Liver (tissue), 9 donors: ENCODE data around the gene MVB12B. TPM values are rescaled to one million over a fixed set of nuclear protein-coding genes. Genes with fewer than 3 reads are reported as not detected.

Source experiments
- DNase-seq: peaks from one replicate; pipeline ENCODE4 v3.0.0-alpha.2; 2017; ENCODE audit warnings: low spot score
- H3K27ac ChIP-seq, 2 donors: one replicate each; pipeline ENCODE4 v1.7.0; 2013; ENCODE audit warnings: inconsistent platforms in 2 of 2, low read length in 2 of 2, control low read depth in 1 of 2, low read depth in 1 of 2, mild to moderate bottlenecking in 1 of 2
- H3K27me3 ChIP-seq, 4 donors: one replicate each; pipeline versions ENCODE4 v1.6.1 to v1.7.0; 2013; ENCODE audit warnings: low read length in 3 of 4, inconsistent platforms in 1 of 4, mild to moderate bottlenecking in 1 of 4, moderate library complexity in 1 of 4; ENCODE audit not compliant: control insufficient read depth in 4 of 4, insufficient read depth in 4 of 4
- H3K36me3 ChIP-seq, 4 donors: one replicate each; pipeline versions ENCODE4 v1.6.1 to v1.7.0; 2013; ENCODE audit warnings: low read length in 3 of 4, mild to moderate bottlenecking in 3 of 4, low read depth in 1 of 4, moderate library complexity in 1 of 4; ENCODE audit not compliant: control insufficient read depth in 4 of 4, insufficient read depth in 3 of 4
- H3K4me1 ChIP-seq, 4 donors: one replicate each; pipeline versions ENCODE4 v1.6.1 to v1.7.0; 2013; ENCODE audit warnings: low read length in 3 of 4, mild to moderate bottlenecking in 3 of 4, moderate library complexity in 1 of 4; ENCODE audit not compliant: control insufficient read depth in 4 of 4, insufficient read depth in 4 of 4
- H3K4me3 ChIP-seq, 3 donors: one replicate each; pipeline versions ENCODE4 v1.6.1 to v1.7.0; 2013; ENCODE audit warnings: low read length in 3 of 3, control low read depth in 1 of 3, low read depth in 1 of 3, mild to moderate bottlenecking in 1 of 3
- H3K9ac ChIP-seq, 2 donors: one replicate each; pipeline ENCODE4 v1.7.0; 2013; ENCODE audit warnings: low read length in 2 of 2, mild to moderate bottlenecking in 2 of 2, moderate library complexity in 2 of 2, control low read depth in 1 of 2, low read depth in 1 of 2
- H3K9me3 ChIP-seq, 4 donors: one replicate each; pipeline versions ENCODE4 v1.6.1 to v1.7.0; 2013; ENCODE audit warnings: low read length in 3 of 4; ENCODE audit not compliant: control insufficient read depth in 4 of 4
- ATF3 ChIP-seq: IDR thresholded peaks from 2 replicates; pipeline ENCODE4 v1.6.1; 2016; ENCODE audit warnings: antibody characterized with exemption
- EGR1 ChIP-seq, 2 donors: IDR thresholded peaks; 2 replicates each; pipeline ENCODE4 v1.6.1; 2016 to 2018; ENCODE audit warnings: antibody characterized with exemption in 2 of 2, low read depth in 2 of 2
- FOXA1 ChIP-seq: IDR thresholded peaks from 2 replicates; pipeline ENCODE4 v1.6.1; 2016; ENCODE audit warnings: antibody characterized with exemption
- FOXA2 ChIP-seq: IDR thresholded peaks from 2 replicates; pipeline ENCODE4 v1.6.1; 2016; ENCODE audit warnings: antibody characterized with exemption
- GABPA ChIP-seq, 2 donors: IDR thresholded peaks in 1 of 2; conservative IDR thresholded peaks in 1 of 2; 2 replicates each; pipeline ENCODE4 v1.6.1; 2016; ENCODE audit warnings: antibody characterized with exemption in 2 of 2, mild to moderate bottlenecking in 1 of 2, moderate library complexity in 1 of 2
- HNF4G ChIP-seq: IDR thresholded peaks from 2 replicates; pipeline ENCODE4 v1.6.1; 2016; ENCODE audit warnings: antibody characterized with exemption
- JUND ChIP-seq, 2 donors: IDR thresholded peaks; 2 replicates each; pipeline ENCODE4 v1.6.1; 2016; ENCODE audit warnings: antibody characterized with exemption in 2 of 2
- MAX ChIP-seq: IDR thresholded peaks from 2 replicates; pipeline ENCODE4 v1.6.1; 2016; ENCODE audit warnings: antibody characterized with exemption
- NR2F2 ChIP-seq: IDR thresholded peaks from 2 replicates; pipeline ENCODE4 v1.6.1; 2016; ENCODE audit warnings: antibody characterized with exemption
- RAD21 ChIP-seq, 2 donors: IDR thresholded peaks; 2 replicates each; pipeline ENCODE4 v1.6.1; 2016; ENCODE audit warnings: antibody characterized with exemption in 2 of 2, mild to moderate bottlenecking in 2 of 2
- REST ChIP-seq: IDR thresholded peaks from 2 replicates; pipeline ENCODE4 v1.6.1; 2016; ENCODE audit warnings: antibody characterized with exemption, mild to moderate bottlenecking
- RXRA ChIP-seq, 2 donors: IDR thresholded peaks; 2 replicates each; pipeline ENCODE4 v1.6.1; 2017 to 2018; ENCODE audit warnings: antibody characterized with exemption in 2 of 2, mild to moderate bottlenecking in 1 of 2
- SP1 ChIP-seq: IDR thresholded peaks from 2 replicates; pipeline ENCODE4 v1.6.1; 2018; ENCODE audit warnings: antibody characterized with exemption, mild to moderate bottlenecking
- TAF1 ChIP-seq: conservative IDR thresholded peaks from 2 replicates; pipeline ENCODE4 v1.6.1; 2016; ENCODE audit warnings: antibody characterized with exemption, mild to moderate bottlenecking
- YY1 ChIP-seq: IDR thresholded peaks from 2 replicates; pipeline ENCODE4 v1.6.1; 2016; ENCODE audit warnings: antibody characterized with exemption, mild to moderate bottlenecking
- ZBTB33 ChIP-seq: IDR thresholded peaks from 2 replicates; pipeline ENCODE4 v1.6.1; 2016; ENCODE audit warnings: antibody characterized with exemption
- WGBS: extraction: QIAGEN DNeasy Blood & Tissue Kit; methylation state at CpG from one replicate; pipeline ENCODE4 v1.1.7; 2013; 5-methylcytosine and 5-hydroxymethylcytosine counted together
- polyA plus RNA-seq, 2 donors: library from polyadenylated mRNA; stranded (reverse) in 1 of 2; unstranded in 1 of 2; fragments of 200-250 nt in 1 of 2; fragments of >200 nt in 1 of 2; fragmentation: Nextera tagmentation in 1 of 2; extraction: Ambion mirVana in 1 of 2; gene quantifications; one replicate each; pipeline versions ENCODE4 v1.2.1 to v1.2.3, GENCODE V29; 2013 to 2015
- total RNA-seq, 2 donors: library from RNA; depleted of rRNA; stranded (reverse); fragments of >200 nt; gene quantifications; one replicate each; pipeline ENCODE4 v1.2.3, GENCODE V29; 2014
- donor health status: healthy.
- donor health status: healthy.
- donor health status: healthy.
- donor health status: healthy.
- donor health status: healthy.

Gene MVB12B
- total and polyA plus RNA-seq, 4 donors, result 5.3 to 12.4 (median 8.4) TPM

GRCh38 chr9:126506361-126507317 lies 180.0 kb downstream of the MVB12B start (continued):
- no peak for TF ChIP-seq REST
- TF ChIP-seq RXRA (IDR thresholded peaks at IDR 0.05), result no peak

GRCh38 chr9:126507318-126508109 lies 180.9 kb downstream of the MVB12B start:
- no peak for DNase-seq
- WGBS, result 80% methylated on average over 26 of the region's 26 CpGs

More at GRCh38 chr9:126507318-126508109, 180.9 kb downstream of the MVB12B start:
- TF ChIP-seq MAX, result no peak
- no peak for TF ChIP-seq GABPA (IDR thresholded peaks at IDR 0.05 in 1 of 2, conservative IDR thresholded peaks at IDR 0.05 in 1 of 2)
- no peak for TF ChIP-seq ZBTB33
- TF ChIP-seq YY1, result no peak
- no peak for TF ChIP-seq TAF1
- TF ChIP-seq HNF4G, result no peak
- no peak for TF ChIP-seq FOXA2
- no peak for TF ChIP-seq EGR1 (IDR thresholded peaks at IDR 0.05; ENCODE audit: low read depth in 2 of 2)
- no peak for TF ChIP-seq SP1
- TF ChIP-seq NR2F2, result no peak
- no peak for TF ChIP-seq FOXA1
- TF ChIP-seq ATF3, result no peak
- TF ChIP-seq RAD21 (IDR thresholded peaks at IDR 0.05), result no peak
- no peak for TF ChIP-seq JUND (IDR thresholded peaks at IDR 0.05)
- Histone ChIP-seq H3K4me1 (peaks cover 0 to 3% (median 0%) of the 10 kb centered on the region in 4 donors), H3K4me3 (no peak overlapping the region), H3K36me3 (peaks cover 0 to 7% (median 0%) of the 10 kb centered on the region in 4 donors), H3K9ac (no peak overlapping the region), H3K9me3 (no peaks in the 10 kb centered on the region), H3K27me3 (no peaks in the 10 kb centered on the region), H3K27ac (no peak overlapping the region)
